KBM-7 (cell line): Measurements from ENCODE around the gene ANKRD22.
A peak's percentile ranks its signal among the peaks of the same experiment; 100 is the strongest.
"Not testable (repeated sequence)": the region's sequence is repeated elsewhere in the genome, so short reads cannot be mapped to it uniquely, and the experiment has no call there.

ENCODE experiments used
- DNase-seq: peaks from one replicate; pipeline ENCODE4 v3.0.0-alpha.2; 2015
- in situ Hi-C: fragments of 300-500 bp; cut with MboI; formaldehyde crosslinking; loops from 2 replicates; pipeline ENCODE4 v1.14.3; 2020; ENCODE audit warnings: low sequenced_read_pairs, low pct_unique_long_range_greater_than_20kb, mixed read lengths

Gene ANKRD22

DNA sequence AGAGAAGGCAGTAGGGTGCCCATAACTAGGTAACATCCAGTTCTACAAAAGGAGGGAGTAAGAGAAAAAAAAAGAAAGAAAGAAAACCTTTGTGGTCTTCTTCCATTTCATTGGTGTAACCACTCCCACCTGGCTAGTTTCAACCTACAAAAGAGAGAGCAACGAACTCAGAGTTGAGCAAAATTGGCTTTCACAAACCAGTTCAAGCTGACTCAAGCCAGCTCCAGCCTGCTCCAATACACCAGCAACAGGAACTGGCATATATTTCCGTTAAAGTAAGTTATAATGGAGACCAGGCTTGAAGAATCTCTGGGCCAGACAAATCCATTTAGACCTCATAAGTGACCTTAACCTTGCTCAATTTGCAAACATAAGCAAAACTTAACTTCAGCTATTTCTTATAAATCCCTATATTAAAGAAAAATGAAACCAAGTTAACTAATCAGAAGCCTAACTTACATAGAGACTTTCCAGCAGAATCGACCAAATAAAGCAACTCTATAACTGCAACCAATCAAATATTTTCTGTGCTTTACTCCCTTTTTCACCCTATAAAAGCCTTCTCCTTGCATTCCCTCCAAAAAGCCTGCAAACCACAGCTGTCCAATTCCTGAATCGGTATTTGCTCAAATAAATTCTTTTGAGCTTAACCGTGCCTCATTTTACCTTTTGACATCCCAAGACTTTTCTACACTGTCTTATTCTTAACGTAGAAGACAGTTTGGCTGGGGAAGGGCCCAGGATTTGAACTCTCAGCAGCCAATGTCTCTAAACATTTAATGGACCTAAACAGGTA, 10.1 kb downstream of the ANKRD22 start:
- in situ Hi-C loops = no loop called here

DNA sequence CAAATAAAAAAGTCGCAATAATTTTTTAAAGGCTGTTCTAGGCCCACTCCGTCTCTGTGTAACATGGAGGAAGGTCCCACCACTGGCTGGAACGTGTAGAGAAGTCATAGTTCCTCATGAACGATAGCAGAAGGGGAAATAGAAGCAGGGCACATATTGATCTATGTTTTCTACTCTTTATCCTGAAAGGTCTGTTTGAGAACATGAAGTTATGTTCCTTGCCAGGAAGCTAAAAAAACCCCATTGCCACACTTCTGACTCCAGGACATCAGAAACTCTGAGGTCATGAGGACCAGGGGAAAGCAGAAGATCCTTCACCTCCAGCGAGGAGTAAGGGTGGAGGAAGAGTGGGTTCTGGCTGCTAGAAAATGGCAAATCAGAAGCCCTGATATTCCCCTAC, 10.8 kb downstream of the ANKRD22 start:
- in situ Hi-C loops = no loop called here
- DNase-seq = no peak

More for the DNA sequence above, 10.1 kb downstream of the ANKRD22 start:
- DNase-seq = no peak

- DNase-seq = no peak
- in situ Hi-C loops = no loop called here
Measured at GRCh38 chr10:88840104-88840503, 11.5 kb downstream of the ANKRD22 start.

DNA sequence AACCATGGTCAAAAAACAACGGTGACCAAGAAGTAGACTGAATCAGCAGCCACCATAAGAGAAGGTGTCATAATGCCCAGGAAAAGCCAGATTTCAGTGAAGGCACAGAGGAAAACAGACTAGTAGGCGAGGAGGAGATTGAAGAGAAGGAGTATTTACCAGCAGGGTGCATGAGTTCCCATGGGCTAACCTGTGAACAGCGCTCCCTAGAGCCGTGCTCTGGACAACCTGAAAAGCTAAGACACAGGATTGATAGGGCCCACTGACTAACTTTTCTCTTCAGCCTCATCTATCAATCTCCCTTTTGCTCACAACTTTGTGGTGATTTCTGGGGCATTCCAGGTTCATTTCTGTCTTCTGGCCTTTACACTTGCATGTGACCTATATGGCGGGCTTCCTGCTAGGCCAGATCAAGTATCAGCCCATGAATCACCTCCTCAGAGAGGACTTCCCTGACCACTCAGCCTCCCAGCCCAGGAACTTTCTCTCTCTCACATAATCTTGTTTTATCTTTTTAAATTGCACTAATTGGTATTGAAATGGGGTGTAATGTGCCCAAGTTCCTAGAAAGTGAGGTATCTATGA, 12.8 kb downstream of the ANKRD22 start:
- in situ Hi-C loops = no loop called here
- no peak for DNase-seq

DNA sequence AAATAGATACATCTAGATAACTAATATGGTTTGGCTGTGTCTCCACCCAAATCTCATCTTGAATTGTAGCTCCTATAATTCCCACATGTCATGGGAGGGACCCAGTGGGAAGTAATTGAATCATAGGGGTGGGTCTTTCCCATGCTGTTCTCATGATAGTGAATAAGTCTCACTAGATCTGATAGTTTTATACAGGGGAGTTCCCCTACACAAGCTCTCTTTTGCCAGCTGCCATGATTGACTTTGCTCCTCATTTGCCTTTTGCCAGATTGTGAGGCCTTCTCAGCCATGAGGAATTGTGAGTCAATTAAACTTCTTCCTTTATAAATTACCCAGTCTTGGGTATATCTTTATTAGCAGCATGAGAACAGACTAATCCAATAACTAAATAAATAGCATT, 14.0 kb downstream of the ANKRD22 start:
- in situ Hi-C loops, DNase-seq: not testable (repeated sequence)

DNA sequence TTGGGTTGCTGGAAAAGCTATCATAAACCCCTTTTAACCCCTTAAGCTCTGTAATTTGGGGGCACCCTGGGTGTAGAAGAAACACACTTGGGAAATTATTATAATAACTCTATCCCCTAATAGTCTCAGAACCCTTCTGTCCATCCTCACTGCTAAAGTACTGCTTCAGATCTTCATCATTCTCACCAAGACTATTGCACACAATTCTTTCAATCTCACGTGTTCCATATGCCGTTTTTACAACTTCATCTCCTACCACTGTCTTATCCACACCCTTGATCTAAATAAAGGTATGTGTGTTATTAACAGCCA, 15.8 kb downstream of the ANKRD22 start:
- DNase-seq = no peak
- in situ Hi-C loops = no loop called here

DNA sequence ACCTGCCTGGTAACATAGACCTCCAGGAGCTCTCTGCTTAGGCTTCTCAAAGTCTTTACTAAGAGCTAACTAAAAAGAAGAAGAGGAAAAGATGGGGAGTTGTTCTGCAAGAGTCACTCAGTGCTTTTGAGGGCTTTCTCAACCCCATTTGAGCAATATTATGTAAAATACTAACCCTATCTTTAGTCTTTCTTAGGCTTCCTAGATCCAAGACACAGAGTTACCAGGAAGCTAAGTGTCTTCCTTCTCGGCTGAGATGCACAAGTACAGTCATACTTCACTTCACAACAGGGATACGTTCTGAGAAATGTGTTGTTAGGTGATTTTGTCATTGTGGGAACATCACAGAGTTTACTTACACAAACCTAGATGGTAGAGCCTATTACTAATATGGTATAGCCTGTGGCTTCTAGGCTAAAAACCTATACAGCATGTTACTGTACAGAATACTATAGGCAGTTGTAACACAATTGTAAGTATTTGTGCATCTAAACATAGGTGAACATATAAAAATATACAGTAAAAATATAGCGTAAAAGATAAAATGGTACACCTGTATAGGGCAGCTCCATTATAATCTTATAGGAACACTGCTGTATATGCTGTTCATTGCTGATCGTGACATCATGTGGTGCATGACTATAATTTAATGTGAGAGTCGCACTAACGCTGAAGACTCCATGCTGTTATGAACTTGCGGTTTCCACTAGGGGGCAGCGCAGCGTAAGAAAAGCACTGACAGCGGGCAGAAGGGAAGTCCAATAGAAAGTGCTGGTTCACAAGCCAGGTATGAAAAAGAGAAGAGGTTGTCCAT, 16.3 kb downstream of the ANKRD22 start:
- in situ Hi-C loops = no loop called here
- DNase-seq = peak; percentile 86

DNA sequence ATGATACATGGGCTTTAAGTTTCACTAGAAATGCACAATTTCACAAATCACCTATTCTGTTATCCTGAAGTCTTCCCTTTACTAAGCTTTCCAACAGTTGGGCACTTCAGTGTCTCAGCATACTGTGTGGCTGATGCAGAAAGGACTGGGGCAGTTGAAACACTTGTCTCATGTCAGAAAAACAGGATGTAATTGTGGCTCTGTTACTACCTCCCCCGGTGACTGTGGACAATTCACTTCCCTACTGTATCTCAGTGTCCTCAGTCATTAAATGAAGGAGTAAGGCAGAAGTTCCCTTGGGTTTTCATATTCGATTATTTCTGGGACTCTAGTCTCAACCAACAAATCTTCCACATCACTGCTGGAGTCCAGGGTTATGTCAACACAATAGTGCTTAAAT, 17.9 kb downstream of the ANKRD22 start:
- in situ Hi-C loops = no loop called here
- DNase-seq = peak; percentile 89

GRCh38 chr10:88833156-88833555, 18.5 kb downstream of the ANKRD22 start:
- in situ Hi-C loops = no loop called here
- DNase-seq = no peak

- in situ Hi-C loops = no loop called here
- no peak for DNase-seq
Measured at GRCh38 chr10:88832376-88832775, 19.3 kb downstream of the ANKRD22 start.

DNA sequence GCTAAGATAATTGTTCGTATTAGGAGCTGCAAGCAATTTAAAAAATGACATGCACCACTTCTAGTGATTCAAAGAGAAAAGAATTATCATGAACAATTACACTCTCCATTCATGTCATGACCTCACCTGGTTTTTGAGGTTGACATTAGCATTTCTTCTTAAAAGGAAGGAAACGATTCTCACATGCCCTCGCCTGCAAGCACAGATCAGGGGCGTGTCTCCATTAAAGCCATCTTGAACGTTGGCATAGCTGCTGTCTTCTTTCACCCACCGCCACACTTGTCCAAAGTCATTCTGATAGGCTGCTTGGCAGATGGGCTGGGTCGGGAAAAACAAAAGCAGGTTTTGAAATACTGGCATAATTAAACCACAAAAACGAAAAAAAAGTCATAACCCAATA, 19.9 kb downstream of the ANKRD22 start:
- in situ Hi-C loops = no loop called here
- peak; percentile 59 for DNase-seq

DNA sequence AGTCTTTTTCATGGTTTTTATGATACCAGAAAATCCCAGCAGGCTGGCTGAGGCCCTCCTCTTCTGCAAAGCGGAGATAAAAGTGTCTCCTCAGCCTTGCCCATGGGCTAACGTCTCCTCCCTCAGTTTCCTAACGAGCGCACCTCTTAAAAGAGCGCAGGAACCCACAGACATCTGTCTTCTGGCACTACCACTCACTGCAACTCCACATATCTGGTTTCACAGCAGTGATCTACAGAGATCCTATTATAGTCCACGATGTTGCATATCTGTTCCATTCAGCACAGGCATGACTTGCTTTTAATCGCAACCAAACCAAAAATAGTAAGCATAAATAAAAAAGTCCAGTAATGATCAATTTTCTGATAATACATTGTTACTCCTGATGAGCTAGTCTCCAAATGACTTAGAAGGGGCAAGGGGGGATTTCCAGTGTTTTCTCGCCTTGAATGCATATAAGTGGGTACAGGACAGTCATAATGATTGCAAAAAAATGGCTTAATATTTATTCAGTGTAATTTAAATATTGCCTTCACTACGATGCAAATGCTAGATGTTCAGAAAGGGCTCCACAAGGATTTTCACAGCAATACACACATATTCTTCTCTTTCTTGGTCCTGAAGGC, 20.9 kb downstream of the ANKRD22 start:
- DNase-seq = peak; percentile 55
- in situ Hi-C loops = no loop called here

DNA sequence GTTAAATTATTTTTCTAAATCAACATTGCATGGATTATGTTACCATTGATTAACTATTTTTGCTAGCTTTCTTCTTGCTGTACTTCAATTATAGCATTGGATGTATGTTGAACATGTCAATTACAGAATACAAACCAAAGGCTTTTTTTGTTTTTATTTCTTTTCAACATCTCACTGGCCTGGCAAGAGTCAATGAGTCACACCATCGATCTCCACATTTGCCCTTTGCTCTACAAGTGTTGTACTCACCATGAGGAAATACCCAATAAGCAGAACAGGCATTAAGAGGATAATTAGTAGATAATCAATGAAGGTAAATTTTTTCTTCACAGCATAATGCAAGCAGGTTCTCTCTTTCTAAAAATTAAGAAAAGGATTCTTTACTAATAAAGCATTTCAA, 23.3 kb downstream of the ANKRD22 start:
- no peak for DNase-seq
- in situ Hi-C loops = no loop called here

DNA sequence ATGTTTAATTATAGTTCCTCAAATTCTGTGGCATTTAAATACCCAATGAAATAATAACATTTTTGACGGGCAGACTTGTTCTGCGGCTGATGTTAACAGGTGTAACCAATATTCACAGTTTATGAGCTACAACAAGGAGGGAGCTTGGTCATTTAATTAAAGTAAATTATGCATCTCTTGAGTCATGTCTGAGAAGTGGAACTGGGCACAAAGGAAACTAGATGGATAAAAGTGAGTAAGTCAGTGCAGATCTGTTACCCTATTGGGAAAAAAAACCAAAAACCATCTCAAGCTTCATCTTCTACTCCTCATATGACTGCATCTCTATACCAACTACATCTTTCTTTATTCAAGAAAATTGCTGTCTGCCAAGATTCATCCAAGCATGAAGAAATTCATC, 24.0 kb downstream of the ANKRD22 start:
- in situ Hi-C loops = no loop called here
- no peak for DNase-seq

DNA sequence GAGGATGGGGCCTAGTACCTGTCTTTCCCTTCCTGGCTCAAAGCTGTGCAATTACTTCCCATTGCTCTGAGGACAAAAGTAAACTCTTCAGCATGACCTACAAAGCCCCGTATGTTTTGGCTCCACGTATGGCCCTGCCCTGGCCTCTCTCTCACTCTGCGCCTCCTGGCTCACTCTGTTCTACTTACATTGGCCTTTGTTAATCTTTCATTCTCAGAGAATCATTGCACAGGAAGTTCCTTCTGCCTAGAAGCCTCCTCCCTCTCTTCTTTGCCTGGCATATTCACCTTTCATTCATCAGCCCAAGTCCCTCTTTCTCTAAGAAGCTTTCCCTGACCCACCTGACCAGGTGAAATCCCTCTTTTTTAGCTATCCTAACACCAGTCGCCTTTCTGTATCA, 25.3 kb downstream of the ANKRD22 start:
- DNase-seq = no peak
- in situ Hi-C loops = no loop called here

GRCh38 chr10:88820748-88821401, 30.8 kb downstream of the ANKRD22 start:
- DNase-seq = no peak
- in situ Hi-C loops = no loop called here

DNA sequence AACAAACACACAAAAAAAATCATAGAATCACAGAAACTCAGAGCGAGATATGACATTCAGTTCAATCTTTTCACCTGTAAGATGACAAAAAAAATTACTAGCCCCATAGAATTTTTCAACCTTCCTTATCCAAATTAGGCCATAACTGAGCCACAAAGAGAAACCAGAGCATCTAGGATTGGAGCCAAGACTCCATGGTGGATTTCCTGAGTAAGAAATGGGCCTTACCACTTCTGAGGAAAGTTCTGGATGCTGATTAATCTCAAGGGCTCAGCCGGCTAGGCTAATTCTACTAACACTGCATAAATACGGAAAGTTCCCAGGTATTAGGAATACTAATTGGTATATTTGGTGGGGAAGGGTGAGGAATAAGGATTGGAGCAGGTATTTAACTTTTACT, 32.4 kb downstream of the ANKRD22 start:
- no peak for DNase-seq
- in situ Hi-C loops = no loop called here

- DNase-seq = no peak
- in situ Hi-C loops = no loop called here
Measured at GRCh38 chr10:88813200-88813599, 38.4 kb downstream of the ANKRD22 start.

DNA sequence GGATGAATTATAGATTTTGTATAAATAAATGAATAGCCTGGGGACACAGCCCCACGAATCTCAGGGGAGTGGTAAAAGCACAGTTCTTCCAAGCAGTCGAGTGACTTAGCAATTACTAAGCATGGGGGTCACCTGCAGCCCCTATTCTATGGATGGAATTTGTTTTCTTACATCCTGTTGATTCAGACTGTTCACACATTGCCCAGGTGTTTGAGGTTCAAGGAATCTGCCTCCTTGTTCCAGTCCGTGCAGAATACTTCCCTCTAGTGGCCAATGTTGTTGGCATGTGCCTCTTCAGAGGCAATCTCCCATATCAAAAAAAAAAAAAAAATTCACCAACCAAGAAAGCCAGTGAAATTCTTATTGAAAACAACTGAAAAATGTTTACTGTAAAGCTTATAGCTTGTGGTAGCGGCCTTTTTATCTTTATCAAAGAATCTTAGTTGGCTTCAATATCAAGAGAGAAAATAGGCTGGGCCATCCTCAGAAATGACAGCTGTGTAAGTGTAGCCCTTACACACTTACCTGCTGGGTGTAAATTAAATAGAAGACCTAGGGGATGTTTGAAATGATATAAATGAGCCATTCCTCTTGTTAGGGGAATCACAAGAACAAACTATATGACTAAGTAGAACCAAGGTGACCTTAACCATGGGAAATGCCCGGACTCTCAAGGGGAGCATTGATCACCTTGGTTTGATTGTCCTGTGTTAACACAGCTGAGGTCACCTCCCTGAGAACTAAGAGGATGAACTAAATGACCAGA, 41.3 kb downstream of the ANKRD22 start:
- in situ Hi-C loops = no loop called here
- DNase-seq = peak; percentile 67
